GM23338 (cell line): Measurements from ENCODE around the gene AHNAK. TPM values are rescaled to one million over a fixed set of nuclear protein-coding genes. Genes with fewer than 3 reads are reported as not detected.

Source experiments
- ATAC-seq: fragments of 200-7000 bp; cut with Tn5 transposase; 3 replicates; pipeline ENCODE4 v1.9.1; 2020
- DNase-seq: peaks from one replicate; pipeline ENCODE4 v3.0.0-alpha.2; 2015; ENCODE audit warnings: low spot score
- H2AFZ ChIP-seq: fragments of 200-600 bp; sonication (generic); 2 replicates; pipeline ENCODE4 v1.8.0; 2016; ENCODE audit warnings: antibody characterized with exemption, mild to moderate bottlenecking, moderate library complexity
- H3F3A ChIP-seq: fragments of 200-600 bp; sonication (generic); replicated peaks from 2 replicates; pipeline ENCODE4 v1.8.0; 2017; ENCODE audit warnings: antibody characterized with exemption, mixed run types, low read depth
- H3K27ac ChIP-seq: fragments of 200-600 bp; sonication (generic); 2 replicates; pipeline ENCODE4 v1.6.1; 2016; ENCODE audit warnings: low read depth
- H3K27me3 ChIP-seq: fragments of 200-600 bp; sonication (generic); 2 replicates; pipeline ENCODE4 v1.8.0; 2016; ENCODE audit warnings: mild to moderate bottlenecking, mixed run types, moderate library complexity; ENCODE audit not compliant: insufficient read depth
- H3K36me3 ChIP-seq: fragments of 200-600 bp; sonication (generic); 2 replicates; pipeline ENCODE4 v1.8.0; 2016; ENCODE audit warnings: mild to moderate bottlenecking; ENCODE audit not compliant: insufficient read depth
- H3K4me1 ChIP-seq: fragments of 200-600 bp; sonication (generic); 2 replicates; pipeline ENCODE4 v1.8.0; 2016; ENCODE audit warnings: mild to moderate bottlenecking, moderate library complexity; ENCODE audit not compliant: insufficient read depth
- H3K4me2 ChIP-seq: fragments of 200-600 bp; sonication (generic); 2 replicates; pipeline ENCODE4 v1.7.1; 2017; ENCODE audit warnings: mixed run types
- H3K4me3 ChIP-seq: fragments of 200-600 bp; sonication (generic); 2 replicates; pipeline ENCODE4 v1.6.1; 2016; ENCODE audit warnings: mixed run types
- H3K79me2 ChIP-seq: fragments of 200-600 bp; sonication (generic); replicated peaks from 2 replicates; pipeline ENCODE4 v1.8.0; 2017; ENCODE audit warnings: mild to moderate bottlenecking; ENCODE audit not compliant: insufficient read depth
- H3K9me2 ChIP-seq: fragments of 200-600 bp; sonication (generic); 2 replicates; pipeline ENCODE4 v1.8.0; 2017; ENCODE audit not compliant: insufficient read depth
- H4K20me1 ChIP-seq: fragments of 200-600 bp; sonication (generic); replicated peaks from 2 replicates; pipeline ENCODE4 v1.8.0; 2017; ENCODE audit warnings: mild to moderate bottlenecking; ENCODE audit not compliant: insufficient read depth
- H3K27ac Mint-ChIP-seq: 2 replicates; pipeline ENCODE4 v1.8.0; 2020; ENCODE audit warnings: inconsistent platforms, mild to moderate bottlenecking, moderate library complexity, mixed read lengths
- H3K27me3 Mint-ChIP-seq: 3 replicates; pipeline ENCODE4 v1.8.0; 2022; ENCODE audit warnings: low read depth, mild to moderate bottlenecking, moderate library complexity, mixed read lengths, inconsistent platforms; ENCODE audit not compliant: insufficient read depth, poor library complexity
- H3K36me3 Mint-ChIP-seq: 3 replicates; pipeline ENCODE4 v1.8.0; 2021; ENCODE audit warnings: low read depth, mild to moderate bottlenecking, inconsistent platforms, moderate library complexity, mixed read lengths
- H3K4me1 Mint-ChIP-seq: 3 replicates; pipeline ENCODE4 v1.8.0; 2020; ENCODE audit warnings: mild to moderate bottlenecking, inconsistent platforms, mixed read lengths
- H3K4me3 Mint-ChIP-seq: 3 replicates; pipeline ENCODE4 v1.8.0; 2021; ENCODE audit warnings: moderate library complexity, mild to moderate bottlenecking, inconsistent platforms, mixed read lengths
- H3K9me3 Mint-ChIP-seq: 3 replicates; pipeline ENCODE4 v1.8.0; 2020; ENCODE audit warnings: moderate library complexity, mild to moderate bottlenecking, inconsistent platforms, mixed read lengths
- CREB1 ChIP-seq: fragments of 250-450 bp; sonication (Bioruptor Pico); IDR thresholded peaks from 2 replicates; pipeline ENCODE4 v1.5.0; 2020; ENCODE audit warnings: low read depth, mild to moderate bottlenecking, moderate library complexity
- EZH2 ChIP-seq: fragments of 200-600 bp; sonication (generic); IDR thresholded peaks from one replicate; pipeline ENCODE4 v1.8.0; 2017; ENCODE audit warnings: antibody characterized with exemption, mild to moderate bottlenecking, low read depth; ENCODE audit not compliant: unreplicated experiment
- EZH2phosphoT487 ChIP-seq: fragments of 200-600 bp; sonication (generic); IDR thresholded peaks from one replicate; pipeline ENCODE4 v1.8.1; 2018; ENCODE audit warnings: antibody characterized with exemption; ENCODE audit not compliant: unreplicated experiment
- JUNB ChIP-seq: IDR thresholded peaks from one replicate; pipeline ENCODE4 v1.6.1; 2016; ENCODE audit warnings: antibody characterized with exemption; ENCODE audit not compliant: unreplicated experiment
- NANOG ChIP-seq: IDR thresholded peaks from 2 replicates; pipeline ENCODE4 v1.6.1; 2016; ENCODE audit warnings: antibody characterized with exemption, borderline replicate concordance
- POLR2AphosphoS5 ChIP-seq: IDR thresholded peaks from 2 replicates; pipeline ENCODE4 v1.6.1; 2016; ENCODE audit warnings: antibody characterized with exemption, low read depth
- STAT1 ChIP-seq: IDR thresholded peaks from one replicate; pipeline ENCODE4 v1.6.1; 2016; ENCODE audit warnings: antibody characterized with exemption; ENCODE audit not compliant: unreplicated experiment
- ZNF114 ChIP-seq: fragments of 250-450 bp; sonication (Bioruptor Pico); IDR thresholded peaks from 2 replicates; pipeline ENCODE4 v1.5.0; 2020; ENCODE audit warnings: mild to moderate bottlenecking, moderate library complexity
- ZNF331 ChIP-seq: fragments of 250-450 bp; sonication (Bioruptor Pico); IDR thresholded peaks from 2 replicates; pipeline ENCODE4 v1.5.0; 2020; ENCODE audit warnings: low read depth, mild to moderate bottlenecking, moderate library complexity
- polyA plus RNA-seq: library from polyadenylated mRNA; unstranded; fragments of >200 nt; fragmentation: Nextera tagmentation; extraction: Ambion mirVana; gene quantifications from 2 replicates; pipeline ENCODE4 v1.2.1, GENCODE V29; 2016
- total RNA-seq: library from RNA; depleted of rRNA; stranded (reverse); fragments of >200 nt; shearing (Covaris generic); gene quantifications from 2 replicates; pipeline ENCODE4 v1.2.3, GENCODE V29; 2014
- TF ChIP-seq, protein P1 (sequence below), 2 experiments: fragments of 200-600 bp in 1 of 2; sonication (generic) in 1 of 2; conservative IDR thresholded peaks; 2 replicates each; pipeline versions ENCODE4 v1.5.1 to v1.6.1; 2016 to 2017; ENCODE audit warnings: antibody characterized with exemption in 2 of 2, low read depth in 2 of 2, mild to moderate bottlenecking in 2 of 2, moderate library complexity in 1 of 2
- TF ChIP-seq, protein P2 (sequence below): IDR thresholded peaks from 2 replicates; pipeline ENCODE4 v1.6.1; 2016; ENCODE audit warnings: antibody characterized with exemption
- TF ChIP-seq, protein P3 (sequence below): fragments of 250-450 bp; sonication (Bioruptor Pico); IDR thresholded peaks from 2 replicates; pipeline ENCODE4 v1.5.0; 2020; ENCODE audit warnings: mild to moderate bottlenecking, moderate library complexity
- TF ChIP-seq, protein P4 (sequence below): IDR thresholded peaks from one replicate; pipeline ENCODE4 v1.6.1; 2018; ENCODE audit warnings: antibody characterized with exemption; ENCODE audit not compliant: unreplicated experiment

The AHNAK gene
- total and polyA plus RNA-seq, 2 experiments from 2014 or later, result 0.91 to 2.1 TPM

DNA sequence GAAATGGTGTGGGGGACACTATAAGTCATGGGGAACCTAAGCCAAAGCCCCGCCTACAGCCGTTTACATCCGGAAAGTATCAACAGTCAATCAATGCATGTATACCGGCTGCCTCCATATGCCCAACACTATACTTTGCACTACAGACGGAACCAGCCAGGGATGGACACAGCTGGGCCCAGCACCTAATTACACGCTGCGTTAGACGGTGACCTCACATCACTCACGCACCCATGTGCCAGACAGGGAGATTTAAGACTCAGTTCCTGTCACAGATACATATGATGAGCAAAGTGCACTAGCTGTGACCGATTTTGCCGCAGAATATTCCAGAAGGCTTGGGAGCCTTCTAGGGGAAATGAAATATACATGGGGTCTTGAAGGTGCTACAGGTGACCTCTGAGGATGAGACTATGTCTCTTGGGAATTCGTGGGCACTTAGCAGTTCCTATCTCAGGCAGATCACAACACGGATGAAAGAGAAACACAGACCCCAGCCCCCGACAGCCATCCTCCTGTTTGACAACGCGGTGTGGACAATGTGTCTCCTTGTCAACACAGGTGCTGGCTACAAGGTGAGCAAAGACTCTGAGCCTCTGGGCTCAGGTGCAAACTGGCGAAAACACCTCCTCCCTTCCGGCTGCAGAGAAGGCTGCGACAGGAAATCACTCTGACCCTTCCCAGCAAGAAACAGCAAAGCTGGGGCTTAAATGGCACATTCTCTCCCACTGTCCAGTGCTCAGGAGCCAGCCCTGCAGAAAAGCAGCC, 8.0 kb downstream of the AHNAK start:
- H4K20me1 ChIP-seq, result no peaks in the 10 kb centered on the region
- no peak overlapping the region for H3K4me3 ChIP-seq
- 0 out of 2 replicates have a peak, but pooled peaks cover 3% of the 10 kb centered on the region for H3F3A ChIP-seq
- no peak overlapping the region for H3K27ac Mint-ChIP-seq
- no peaks in the 10 kb centered on the region for H3K79me2 ChIP-seq
- ATAC-seq, result no peak
- H3K36me3 ChIP-seq, result no peaks in the 10 kb centered on the region
- peaks cover 25% of the 10 kb centered on the region for H3K27me3 ChIP-seq
- no peak overlapping the region; the same call in 2 of the 3 replicates for H3K4me3 Mint-ChIP-seq
- H3K4me2 ChIP-seq, result no peak overlapping the region
- no peak for TF ChIP-seq EZH2
- TF ChIP-seq CREB1 (CRISPR knock-in tag), result no peak
- no peak for TF ChIP-seq ZNF331 (CRISPR knock-in tag)
- TF ChIP-seq, protein P1, sequence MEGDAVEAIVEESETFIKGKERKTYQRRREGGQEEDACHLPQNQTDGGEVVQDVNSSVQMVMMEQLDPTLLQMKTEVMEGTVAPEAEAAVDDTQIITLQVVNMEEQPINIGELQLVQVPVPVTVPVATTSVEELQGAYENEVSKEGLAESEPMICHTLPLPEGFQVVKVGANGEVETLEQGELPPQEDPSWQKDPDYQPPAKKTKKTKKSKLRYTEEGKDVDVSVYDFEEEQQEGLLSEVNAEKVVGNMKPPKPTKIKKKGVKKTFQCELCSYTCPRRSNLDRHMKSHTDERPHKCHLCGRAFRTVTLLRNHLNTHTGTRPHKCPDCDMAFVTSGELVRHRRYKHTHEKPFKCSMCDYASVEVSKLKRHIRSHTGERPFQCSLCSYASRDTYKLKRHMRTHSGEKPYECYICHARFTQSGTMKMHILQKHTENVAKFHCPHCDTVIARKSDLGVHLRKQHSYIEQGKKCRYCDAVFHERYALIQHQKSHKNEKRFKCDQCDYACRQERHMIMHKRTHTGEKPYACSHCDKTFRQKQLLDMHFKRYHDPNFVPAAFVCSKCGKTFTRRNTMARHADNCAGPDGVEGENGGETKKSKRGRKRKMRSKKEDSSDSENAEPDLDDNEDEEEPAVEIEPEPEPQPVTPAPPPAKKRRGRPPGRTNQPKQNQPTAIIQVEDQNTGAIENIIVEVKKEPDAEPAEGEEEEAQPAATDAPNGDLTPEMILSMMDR (conservative IDR thresholded peaks at IDR 0.05; ENCODE audit: low read depth in 2 of 2), result no peak
- TF ChIP-seq POLR2AphosphoS5, result no peak
- TF ChIP-seq NANOG, result no peak
- TF ChIP-seq, protein P2, sequence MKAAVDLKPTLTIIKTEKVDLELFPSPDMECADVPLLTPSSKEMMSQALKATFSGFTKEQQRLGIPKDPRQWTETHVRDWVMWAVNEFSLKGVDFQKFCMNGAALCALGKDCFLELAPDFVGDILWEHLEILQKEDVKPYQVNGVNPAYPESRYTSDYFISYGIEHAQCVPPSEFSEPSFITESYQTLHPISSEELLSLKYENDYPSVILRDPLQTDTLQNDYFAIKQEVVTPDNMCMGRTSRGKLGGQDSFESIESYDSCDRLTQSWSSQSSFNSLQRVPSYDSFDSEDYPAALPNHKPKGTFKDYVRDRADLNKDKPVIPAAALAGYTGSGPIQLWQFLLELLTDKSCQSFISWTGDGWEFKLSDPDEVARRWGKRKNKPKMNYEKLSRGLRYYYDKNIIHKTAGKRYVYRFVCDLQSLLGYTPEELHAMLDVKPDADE, result no peak
- TF ChIP-seq, protein P3, sequence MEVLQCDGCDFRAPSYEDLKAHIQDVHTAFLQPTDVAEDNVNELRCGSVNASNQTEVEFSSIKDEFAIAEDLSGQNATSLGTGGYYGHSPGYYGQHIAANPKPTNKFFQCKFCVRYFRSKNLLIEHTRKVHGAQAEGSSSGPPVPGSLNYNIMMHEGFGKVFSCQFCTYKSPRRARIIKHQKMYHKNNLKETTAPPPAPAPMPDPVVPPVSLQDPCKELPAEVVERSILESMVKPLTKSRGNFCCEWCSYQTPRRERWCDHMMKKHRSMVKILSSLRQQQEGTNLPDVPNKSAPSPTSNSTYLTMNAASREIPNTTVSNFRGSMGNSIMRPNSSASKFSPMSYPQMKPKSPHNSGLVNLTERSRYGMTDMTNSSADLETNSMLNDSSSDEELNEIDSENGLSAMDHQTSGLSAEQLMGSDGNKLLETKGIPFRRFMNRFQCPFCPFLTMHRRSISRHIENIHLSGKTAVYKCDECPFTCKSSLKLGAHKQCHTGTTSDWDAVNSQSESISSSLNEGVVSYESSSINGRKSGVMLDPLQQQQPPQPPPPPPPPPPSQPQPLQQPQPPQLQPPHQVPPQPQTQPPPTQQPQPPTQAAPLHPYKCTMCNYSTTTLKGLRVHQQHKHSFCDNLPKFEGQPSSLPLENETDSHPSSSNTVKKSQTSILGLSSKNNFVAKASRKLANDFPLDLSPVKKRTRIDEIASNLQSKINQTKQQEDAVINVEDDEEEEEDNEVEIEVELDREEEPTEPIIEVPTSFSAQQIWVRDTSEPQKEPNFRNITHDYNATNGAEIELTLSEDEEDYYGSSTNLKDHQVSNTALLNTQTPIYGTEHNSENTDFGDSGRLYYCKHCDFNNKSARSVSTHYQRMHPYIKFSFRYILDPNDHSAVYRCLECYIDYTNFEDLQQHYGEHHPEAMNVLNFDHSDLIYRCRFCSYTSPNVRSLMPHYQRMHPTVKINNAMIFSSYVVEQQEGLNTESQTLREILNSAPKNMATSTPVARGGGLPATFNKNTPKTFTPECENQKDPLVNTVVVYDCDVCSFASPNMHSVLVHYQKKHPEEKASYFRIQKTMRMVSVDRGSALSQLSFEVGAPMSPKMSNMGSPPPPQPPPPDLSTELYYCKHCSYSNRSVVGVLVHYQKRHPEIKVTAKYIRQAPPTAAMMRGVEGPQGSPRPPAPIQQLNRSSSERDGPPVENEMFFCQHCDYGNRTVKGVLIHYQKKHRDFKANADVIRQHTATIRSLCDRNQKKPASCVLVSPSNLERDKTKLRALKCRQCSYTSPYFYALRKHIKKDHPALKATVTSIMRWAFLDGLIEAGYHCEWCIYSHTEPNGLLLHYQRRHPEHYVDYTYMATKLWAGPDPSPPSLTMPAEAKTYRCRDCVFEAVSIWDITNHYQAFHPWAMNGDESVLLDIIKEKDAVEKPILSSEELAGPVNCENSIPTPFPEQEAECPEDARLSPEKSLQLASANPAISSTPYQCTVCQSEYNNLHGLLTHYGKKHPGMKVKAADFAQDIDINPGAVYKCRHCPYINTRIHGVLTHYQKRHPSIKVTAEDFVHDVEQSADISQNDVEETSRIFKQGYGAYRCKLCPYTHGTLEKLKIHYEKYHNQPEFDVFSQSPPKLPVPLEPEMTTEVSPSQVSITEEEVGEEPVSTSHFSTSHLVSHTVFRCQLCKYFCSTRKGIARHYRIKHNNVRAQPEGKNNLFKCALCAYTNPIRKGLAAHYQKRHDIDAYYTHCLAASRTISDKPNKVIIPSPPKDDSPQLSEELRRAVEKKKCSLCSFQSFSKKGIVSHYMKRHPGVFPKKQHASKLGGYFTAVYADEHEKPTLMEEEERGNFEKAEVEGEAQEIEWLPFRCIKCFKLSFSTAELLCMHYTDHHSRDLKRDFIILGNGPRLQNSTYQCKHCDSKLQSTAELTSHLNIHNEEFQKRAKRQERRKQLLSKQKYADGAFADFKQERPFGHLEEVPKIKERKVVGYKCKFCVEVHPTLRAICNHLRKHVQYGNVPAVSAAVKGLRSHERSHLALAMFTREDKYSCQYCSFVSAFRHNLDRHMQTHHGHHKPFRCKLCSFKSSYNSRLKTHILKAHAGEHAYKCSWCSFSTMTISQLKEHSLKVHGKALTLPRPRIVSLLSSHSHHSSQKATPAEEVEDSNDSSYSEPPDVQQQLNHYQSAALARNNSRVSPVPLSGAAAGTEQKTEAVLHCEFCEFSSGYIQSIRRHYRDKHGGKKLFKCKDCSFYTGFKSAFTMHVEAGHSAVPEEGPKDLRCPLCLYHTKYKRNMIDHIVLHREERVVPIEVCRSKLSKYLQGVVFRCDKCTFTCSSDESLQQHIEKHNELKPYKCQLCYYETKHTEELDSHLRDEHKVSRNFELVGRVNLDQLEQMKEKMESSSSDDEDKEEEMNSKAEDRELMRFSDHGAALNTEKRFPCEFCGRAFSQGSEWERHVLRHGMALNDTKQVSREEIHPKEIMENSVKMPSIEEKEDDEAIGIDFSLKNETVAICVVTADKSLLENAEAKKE (CRISPR knock-in tag), result no peak
- TF ChIP-seq STAT1, result no peak
- no peak for TF ChIP-seq JUNB
- no peak for TF ChIP-seq ZNF114 (CRISPR knock-in tag)
- no peak for TF ChIP-seq EZH2phosphoT487
- TF ChIP-seq, protein P4, sequence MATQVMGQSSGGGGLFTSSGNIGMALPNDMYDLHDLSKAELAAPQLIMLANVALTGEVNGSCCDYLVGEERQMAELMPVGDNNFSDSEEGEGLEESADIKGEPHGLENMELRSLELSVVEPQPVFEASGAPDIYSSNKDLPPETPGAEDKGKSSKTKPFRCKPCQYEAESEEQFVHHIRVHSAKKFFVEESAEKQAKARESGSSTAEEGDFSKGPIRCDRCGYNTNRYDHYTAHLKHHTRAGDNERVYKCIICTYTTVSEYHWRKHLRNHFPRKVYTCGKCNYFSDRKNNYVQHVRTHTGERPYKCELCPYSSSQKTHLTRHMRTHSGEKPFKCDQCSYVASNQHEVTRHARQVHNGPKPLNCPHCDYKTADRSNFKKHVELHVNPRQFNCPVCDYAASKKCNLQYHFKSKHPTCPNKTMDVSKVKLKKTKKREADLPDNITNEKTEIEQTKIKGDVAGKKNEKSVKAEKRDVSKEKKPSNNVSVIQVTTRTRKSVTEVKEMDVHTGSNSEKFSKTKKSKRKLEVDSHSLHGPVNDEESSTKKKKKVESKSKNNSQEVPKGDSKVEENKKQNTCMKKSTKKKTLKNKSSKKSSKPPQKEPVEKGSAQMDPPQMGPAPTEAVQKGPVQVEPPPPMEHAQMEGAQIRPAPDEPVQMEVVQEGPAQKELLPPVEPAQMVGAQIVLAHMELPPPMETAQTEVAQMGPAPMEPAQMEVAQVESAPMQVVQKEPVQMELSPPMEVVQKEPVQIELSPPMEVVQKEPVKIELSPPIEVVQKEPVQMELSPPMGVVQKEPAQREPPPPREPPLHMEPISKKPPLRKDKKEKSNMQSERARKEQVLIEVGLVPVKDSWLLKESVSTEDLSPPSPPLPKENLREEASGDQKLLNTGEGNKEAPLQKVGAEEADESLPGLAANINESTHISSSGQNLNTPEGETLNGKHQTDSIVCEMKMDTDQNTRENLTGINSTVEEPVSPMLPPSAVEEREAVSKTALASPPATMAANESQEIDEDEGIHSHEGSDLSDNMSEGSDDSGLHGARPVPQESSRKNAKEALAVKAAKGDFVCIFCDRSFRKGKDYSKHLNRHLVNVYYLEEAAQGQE, result no peak
- H3K36me3 Mint-ChIP-seq, result peaks cover 4% of the 10 kb centered on the region; the same call in 2 of the 3 replicates
- no peak overlapping the region for H2AFZ ChIP-seq
- H3K27me3 Mint-ChIP-seq, result peaks cover 24% of the 10 kb centered on the region
- no peaks in the 10 kb centered on the region; the same call in 2 of the 3 replicates for H3K9me3 Mint-ChIP-seq
- no peaks in the 10 kb centered on the region for H3K9me2 ChIP-seq
- H3K4me1 Mint-ChIP-seq, result peaks cover 40% of the 10 kb centered on the region
- peaks cover 19% of the 10 kb centered on the region; the same call in 1 of the 2 replicates for H3K4me1 ChIP-seq
- H3K27ac ChIP-seq, result no peak overlapping the region
- no peak for DNase-seq
